Left ventricle myocardium inferior (tissue), 1 donor: ENCODE results near the gene SINHCAF. TPM values are rescaled to one million over a fixed set of nuclear protein-coding genes. Genes with fewer than 3 reads are reported as not detected.
A peak's percentile ranks its signal among the peaks of the same experiment; 100 is the strongest.
"Not testable (repeated sequence)": the region's sequence is repeated elsewhere in the genome, so short reads cannot be mapped to it uniquely, and the experiment has no call there.

Experiments used
- DNase-seq: peaks from one replicate; pipeline ENCODE4 v3.0.0-alpha.2; 2020
- H3K27ac ChIP-seq: fragments of 200-600 bp; replicated peaks from 2 replicates; pipeline ENCODE4 v1.8.0; 2021
- H3K27me3 ChIP-seq: fragments of 200-600 bp; 2 replicates; pipeline ENCODE4 v1.8.0; 2021; ENCODE audit warnings: low read depth
- H3K36me3 ChIP-seq: fragments of 200-600 bp; 2 replicates; pipeline ENCODE4 v1.8.0; 2021
- H3K4me1 ChIP-seq: fragments of 200-600 bp; 2 replicates; pipeline ENCODE4 v1.8.0; 2021
- H3K4me3 ChIP-seq: fragments of 200-600 bp; 2 replicates; pipeline ENCODE4 v1.8.0; 2021; ENCODE audit warnings: mild to moderate bottlenecking, moderate library complexity
- H3K9me3 ChIP-seq: fragments of 200-600 bp; replicated peaks from 2 replicates; pipeline ENCODE4 v1.8.0; 2021
- intact Hi-C: fragments of 100-400 bp; cut with micrococcal nuclease; formaldehyde crosslinking; loops from one replicate; pipeline ENCODE4 v1.11.0; 2022
- total RNA-seq: library from RNA; stranded (reverse); fragmentation: NEBNext Ultra II Directional; extraction: Animal tissue kit (Norgen Biotek cat#: 25700); gene quantifications from one replicate; pipeline ENCODE4 v1.2.1, GENCODE V29; 2021
- TF ChIP-seq, protein P1 (sequence below): fragments of 200-600 bp; IDR thresholded peaks from 2 replicates; pipeline ENCODE4 v1.8.0; 2021; ENCODE audit warnings: antibody characterized with exemption, mild to moderate bottlenecking, borderline replicate concordance
- donor health status: DM: no; HTN: yes; CAD: no; lungs with severe emphysema.

SINHCAF gene
- total RNA-seq, 1 donor from 2014 or later, result 6.6 TPM

GRCh38 chr12:31248815-31249214, 77.1 kb downstream of the SINHCAF start:
- intact Hi-C loops, result loop anchor here (10.0 kb wide), 1 partner anchor 404 kb away; no protein-coding TSS in a partner anchor
- no peak for DNase-seq
- Histone ChIP-seq H3K27me3 (peaks cover 24% of the 10 kb centered on the region), H3K9me3 (no peaks in the 10 kb centered on the region), H3K4me1 (no peaks in the 10 kb centered on the region), H3K27ac (no peak overlapping the region), H3K36me3 (no peaks in the 10 kb centered on the region), H3K4me3 (no peak overlapping the region)
- TF ChIP-seq, protein P1, sequence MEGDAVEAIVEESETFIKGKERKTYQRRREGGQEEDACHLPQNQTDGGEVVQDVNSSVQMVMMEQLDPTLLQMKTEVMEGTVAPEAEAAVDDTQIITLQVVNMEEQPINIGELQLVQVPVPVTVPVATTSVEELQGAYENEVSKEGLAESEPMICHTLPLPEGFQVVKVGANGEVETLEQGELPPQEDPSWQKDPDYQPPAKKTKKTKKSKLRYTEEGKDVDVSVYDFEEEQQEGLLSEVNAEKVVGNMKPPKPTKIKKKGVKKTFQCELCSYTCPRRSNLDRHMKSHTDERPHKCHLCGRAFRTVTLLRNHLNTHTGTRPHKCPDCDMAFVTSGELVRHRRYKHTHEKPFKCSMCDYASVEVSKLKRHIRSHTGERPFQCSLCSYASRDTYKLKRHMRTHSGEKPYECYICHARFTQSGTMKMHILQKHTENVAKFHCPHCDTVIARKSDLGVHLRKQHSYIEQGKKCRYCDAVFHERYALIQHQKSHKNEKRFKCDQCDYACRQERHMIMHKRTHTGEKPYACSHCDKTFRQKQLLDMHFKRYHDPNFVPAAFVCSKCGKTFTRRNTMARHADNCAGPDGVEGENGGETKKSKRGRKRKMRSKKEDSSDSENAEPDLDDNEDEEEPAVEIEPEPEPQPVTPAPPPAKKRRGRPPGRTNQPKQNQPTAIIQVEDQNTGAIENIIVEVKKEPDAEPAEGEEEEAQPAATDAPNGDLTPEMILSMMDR, result no peak

DNA sequence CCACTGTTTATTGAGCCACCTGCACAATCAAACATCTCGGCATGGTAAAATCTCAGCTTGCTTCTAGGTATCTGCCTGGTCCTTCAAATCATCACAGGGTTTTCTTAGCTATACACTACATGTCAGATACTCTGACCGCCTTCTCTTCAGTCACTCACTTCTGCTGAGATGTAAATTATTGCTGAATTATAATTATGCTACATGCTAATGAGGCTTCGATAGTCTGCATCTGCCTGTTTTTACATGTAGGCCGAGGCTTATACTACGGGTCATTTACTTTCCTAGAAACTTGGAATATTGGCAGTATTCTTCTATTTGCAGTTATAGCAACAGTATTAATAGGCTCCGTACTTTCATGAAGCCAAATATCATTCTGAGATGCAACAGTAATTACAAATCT, 77.6 kb downstream of the SINHCAF start:
- intact Hi-C loops, result loop anchor here (10.0 kb wide), 1 partner anchor 404 kb away; no protein-coding TSS in a partner anchor
- TF ChIP-seq, protein P1, result no peak
- Histone ChIP-seq H3K36me3 (no peaks in the 10 kb centered on the region), H3K27me3 (peaks cover 24% of the 10 kb centered on the region), H3K9me3 (no peaks in the 10 kb centered on the region), H3K27ac (no peak overlapping the region), H3K4me1 (no peaks in the 10 kb centered on the region), H3K4me3 (no peak overlapping the region)
- DNase-seq, result no peak

- H3K27ac ChIP-seq, result no peak overlapping the region
- no peaks in the 10 kb centered on the region for H3K4me1 ChIP-seq
- H3K27me3 ChIP-seq, result peaks cover 18% of the 10 kb centered on the region
- DNase-seq, result no peak
- H3K36me3 ChIP-seq, result no peaks in the 10 kb centered on the region
- no peaks in the 10 kb centered on the region for H3K9me3 ChIP-seq
- TF ChIP-seq, protein P1, result no peak
- no peak overlapping the region for H3K4me3 ChIP-seq
- intact Hi-C loops, result loop anchor here (10.0 kb wide), 1 partner anchor 402 kb away; no protein-coding TSS in a partner anchor
Measured at GRCh38 chr12:31246470-31246850, 79.5 kb downstream of the SINHCAF start.

GRCh38 chr12:31245822-31246469, 80.0 kb downstream of the SINHCAF start:
- H3K4me3 ChIP-seq, result no peak overlapping the region
- no peaks in the 10 kb centered on the region for H3K4me1 ChIP-seq
- H3K27me3 ChIP-seq, result peaks cover 21% of the 10 kb centered on the region
- H3K9me3 ChIP-seq, result no peaks in the 10 kb centered on the region
- TF ChIP-seq, protein P1, result no peak
- intact Hi-C loops, result loop anchor here (10.0 kb wide), 1 partner anchor 401 kb away; no protein-coding TSS in a partner anchor
- H3K36me3 ChIP-seq, result no peaks in the 10 kb centered on the region
- no peak overlapping the region for H3K27ac ChIP-seq
- DNase-seq, result no peak

- intact Hi-C loops, result loop anchor here (10.0 kb wide), 1 partner anchor 398 kb away; no protein-coding TSS in a partner anchor
- H3K27me3 ChIP-seq, result peaks cover 36% of the 10 kb centered on the region
- H3K4me3 ChIP-seq, H3K36me3 ChIP-seq, DNase-seq, H3K9me3 ChIP-seq, H3K4me1 ChIP-seq, H3K27ac ChIP-seq: not testable (repeated sequence)
Measured at GRCh38 chr12:31242418-31242817, 83.5 kb downstream of the SINHCAF start.

GRCh38 chr12:31238764-31239387, 87.1 kb downstream of the SINHCAF start:
- TF ChIP-seq, protein P1, result peak; percentile 92
- DNase-seq, result peak; percentile 64
- no peak overlapping the region for H3K27ac ChIP-seq
- intact Hi-C loops, result no loop called here
- H3K36me3 ChIP-seq, result no peaks in the 10 kb centered on the region
- H3K27me3 ChIP-seq, result peaks cover 70% of the 10 kb centered on the region
- H3K4me3 ChIP-seq, result no peak overlapping the region
- peaks cover 7% of the 10 kb centered on the region for H3K4me1 ChIP-seq
- no peaks in the 10 kb centered on the region for H3K9me3 ChIP-seq

- H3K4me3 ChIP-seq, intact Hi-C loops, H3K27ac ChIP-seq, H3K36me3 ChIP-seq, H3K4me1 ChIP-seq, DNase-seq, H3K9me3 ChIP-seq: not testable (repeated sequence)
- peaks cover 75% of the 10 kb centered on the region for H3K27me3 ChIP-seq
Measured at GRCh38 chr12:31238333-31238732, 87.6 kb downstream of the SINHCAF start.
